ENCODE measurements around the gene KIF26A. TPM values are rescaled to one million over a fixed set of nuclear protein-coding genes. Genes with fewer than 3 reads are reported as not detected.

KIF26A gene
- total RNA-seq, 1 donor from 2014 or later = 20.0 TPM

DNA sequence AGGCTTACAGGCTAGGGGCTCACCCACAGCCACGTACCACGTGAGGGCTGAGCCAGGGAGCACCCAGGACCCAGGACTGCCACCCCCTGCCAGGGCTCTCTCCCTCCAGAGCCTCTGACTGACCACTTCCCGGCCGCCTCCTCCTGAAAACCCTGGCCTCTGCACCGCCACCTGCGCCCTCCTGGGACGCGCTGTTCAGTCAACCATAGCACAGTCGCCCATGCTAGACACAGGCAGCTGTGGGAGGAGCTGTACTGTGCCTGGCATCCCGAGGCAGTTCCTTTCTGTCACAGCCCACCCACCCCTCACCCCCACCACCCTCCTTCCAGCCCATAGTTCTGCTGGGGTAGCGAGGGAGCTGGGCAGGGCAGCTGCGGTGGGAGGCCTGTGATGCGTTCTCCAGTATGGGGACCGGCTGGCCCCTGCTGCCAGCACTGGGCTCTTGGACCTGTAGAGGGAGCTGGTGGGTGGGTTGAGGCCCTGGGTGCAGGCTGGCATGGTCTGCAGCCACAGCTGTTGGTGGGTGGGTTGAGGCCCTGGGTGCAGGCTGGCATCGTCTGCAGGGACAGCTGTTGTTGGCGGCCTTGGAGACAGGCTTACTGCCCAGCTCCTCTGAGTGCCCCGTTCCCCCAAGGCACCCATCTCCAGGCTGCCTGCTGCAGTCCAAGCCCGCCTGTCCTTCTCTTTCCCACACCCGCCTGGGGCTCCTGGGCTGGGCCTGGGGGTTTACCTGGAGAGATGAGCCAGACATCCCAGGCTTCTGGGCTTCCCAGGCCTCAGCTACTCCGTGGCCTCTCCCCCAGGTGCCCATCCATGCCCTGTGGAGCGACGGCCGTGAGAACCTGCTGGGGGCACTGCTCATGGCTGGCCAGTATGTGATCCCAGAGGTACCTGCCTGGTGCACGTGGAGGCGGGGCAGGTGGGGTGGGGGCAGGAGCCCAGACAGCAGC is 41.4 kb upstream of the KIF26A start:
- H3K9me3 Mint-ChIP-seq = no peaks in the 10 kb centered on the region
- no peak overlapping the region for H3K27ac Mint-ChIP-seq
- TF ChIP-seq, protein P1, sequence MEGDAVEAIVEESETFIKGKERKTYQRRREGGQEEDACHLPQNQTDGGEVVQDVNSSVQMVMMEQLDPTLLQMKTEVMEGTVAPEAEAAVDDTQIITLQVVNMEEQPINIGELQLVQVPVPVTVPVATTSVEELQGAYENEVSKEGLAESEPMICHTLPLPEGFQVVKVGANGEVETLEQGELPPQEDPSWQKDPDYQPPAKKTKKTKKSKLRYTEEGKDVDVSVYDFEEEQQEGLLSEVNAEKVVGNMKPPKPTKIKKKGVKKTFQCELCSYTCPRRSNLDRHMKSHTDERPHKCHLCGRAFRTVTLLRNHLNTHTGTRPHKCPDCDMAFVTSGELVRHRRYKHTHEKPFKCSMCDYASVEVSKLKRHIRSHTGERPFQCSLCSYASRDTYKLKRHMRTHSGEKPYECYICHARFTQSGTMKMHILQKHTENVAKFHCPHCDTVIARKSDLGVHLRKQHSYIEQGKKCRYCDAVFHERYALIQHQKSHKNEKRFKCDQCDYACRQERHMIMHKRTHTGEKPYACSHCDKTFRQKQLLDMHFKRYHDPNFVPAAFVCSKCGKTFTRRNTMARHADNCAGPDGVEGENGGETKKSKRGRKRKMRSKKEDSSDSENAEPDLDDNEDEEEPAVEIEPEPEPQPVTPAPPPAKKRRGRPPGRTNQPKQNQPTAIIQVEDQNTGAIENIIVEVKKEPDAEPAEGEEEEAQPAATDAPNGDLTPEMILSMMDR (IDR thresholded peaks at IDR 0.05; ENCODE audit: unreplicated experiment) = peak; percentile 13
- H3K4me3 Mint-ChIP-seq = no peak overlapping the region
- no peak for DNase-seq (ENCODE audit: low spot score in 2 of 2, unreplicated experiment in 2 of 2)
- no peaks in the 10 kb centered on the region for H3K36me3 Mint-ChIP-seq
- peaks cover 13% of the 10 kb centered on the region for H3K4me1 Mint-ChIP-seq
- peaks cover 16% of the 10 kb centered on the region for H3K27me3 Mint-ChIP-seq (ENCODE audit: low read depth)

GRCh38 chr14:104098272-104099095 is 39.9 kb upstream of the KIF26A start:
- Mint-ChIP-seq H3K27ac (no peak overlapping the region), H3K4me1 (peaks cover 13% of the 10 kb centered on the region), H3K4me3 (no peak overlapping the region), H3K36me3 (no peaks in the 10 kb centered on the region), H3K27me3 (ENCODE audit: low read depth) (peaks cover 16% of the 10 kb centered on the region), H3K9me3 (no peaks in the 10 kb centered on the region)
- TF ChIP-seq, protein P1 (IDR thresholded peaks at IDR 0.05; ENCODE audit: unreplicated experiment) = no peak
- no peak for DNase-seq (ENCODE audit: low spot score in 2 of 2, unreplicated experiment in 2 of 2)

GRCh38 chr14:104099096-104100041 is 39.0 kb upstream of the KIF26A start:
- H3K4me3 Mint-ChIP-seq = no peak overlapping the region
- H3K27me3 Mint-ChIP-seq (ENCODE audit: low read depth) = peaks cover 16% of the 10 kb centered on the region
- TF ChIP-seq, protein P1 (IDR thresholded peaks at IDR 0.05; ENCODE audit: unreplicated experiment) = no peak
- DNase-seq (ENCODE audit: low spot score in 2 of 2, unreplicated experiment in 2 of 2) = no peak
- peaks cover 10% of the 10 kb centered on the region for H3K4me1 Mint-ChIP-seq
- H3K36me3 Mint-ChIP-seq = no peaks in the 10 kb centered on the region
- H3K9me3 Mint-ChIP-seq = no peaks in the 10 kb centered on the region
- no peak overlapping the region for H3K27ac Mint-ChIP-seq

DNA sequence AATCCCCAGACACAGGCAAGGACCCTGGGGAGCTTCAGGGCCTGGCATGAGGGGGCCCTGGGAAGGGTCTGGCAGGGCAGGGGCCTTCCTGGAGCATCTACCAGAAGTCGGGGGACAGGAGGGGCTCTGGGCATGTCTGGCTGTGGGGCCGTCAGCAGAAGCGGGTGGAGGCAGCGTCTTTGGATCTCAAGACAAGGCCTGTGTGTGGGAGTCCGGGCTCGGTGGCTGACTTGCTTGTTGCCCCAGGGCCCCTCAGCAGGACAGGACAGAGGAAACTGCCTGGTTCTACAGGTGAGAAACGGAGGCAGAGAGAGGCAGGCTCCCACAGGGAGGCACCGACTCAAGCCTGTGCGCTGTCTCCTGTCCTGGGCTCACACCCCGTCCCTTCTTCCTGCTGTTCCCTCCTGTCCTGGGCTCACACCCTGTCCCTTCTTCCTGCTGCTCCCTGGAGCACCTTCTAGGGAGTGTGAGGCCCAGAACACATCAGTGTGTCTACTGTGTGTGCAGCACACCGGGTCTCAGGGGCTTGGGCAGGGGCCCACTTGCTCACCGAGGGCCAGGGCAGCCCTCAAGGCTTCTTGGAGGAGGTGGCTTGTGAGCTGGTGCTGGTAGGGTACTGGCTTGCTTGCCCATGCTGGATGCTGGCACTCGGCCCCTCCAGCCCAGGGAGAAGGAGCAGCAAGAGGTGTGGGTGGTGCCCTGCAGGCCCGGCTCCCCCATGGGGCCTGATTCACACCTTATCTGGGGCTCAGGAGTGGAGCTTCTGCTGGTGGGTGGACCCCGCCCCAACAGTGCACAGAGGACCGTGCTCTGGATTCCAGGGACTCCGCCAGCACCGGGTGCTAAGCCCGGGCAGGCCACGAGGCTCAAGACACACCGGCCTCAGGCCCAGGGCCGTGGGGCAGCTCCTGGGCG is 38.0 kb upstream of the KIF26A start:
- Mint-ChIP-seq H3K27me3 (ENCODE audit: low read depth) (peaks cover 10% of the 10 kb centered on the region), H3K27ac (no peak overlapping the region), H3K36me3 (no peaks in the 10 kb centered on the region), H3K9me3 (no peaks in the 10 kb centered on the region), H3K4me1 (peaks cover 7% of the 10 kb centered on the region), H3K4me3 (no peak overlapping the region)
- TF ChIP-seq, protein P1 (IDR thresholded peaks at IDR 0.05; ENCODE audit: unreplicated experiment) = no peak
- DNase-seq (ENCODE audit: low spot score in 2 of 2, unreplicated experiment in 2 of 2) = no peak
